Nephron progenitor cell (in vitro differentiated cells): ENCODE data around the gene IGFBP5.

Experiments used
- DNase-seq: peaks from one replicate; pipeline ENCODE4 v3.0.0; 2021
- H3K27ac Mint-ChIP-seq: 2 replicates; pipeline ENCODE4 v1.8.0; 2021; ENCODE audit warnings: mild to moderate bottlenecking, moderate library complexity, mixed read lengths
- H3K27me3 Mint-ChIP-seq: 2 replicates; pipeline ENCODE4 v1.8.0; 2021; ENCODE audit warnings: mild to moderate bottlenecking, low read depth, mixed read lengths; ENCODE audit not compliant: poor library complexity
- H3K36me3 Mint-ChIP-seq: 2 replicates; pipeline ENCODE4 v1.8.0; 2021; ENCODE audit warnings: low read depth, mixed read lengths
- H3K4me1 Mint-ChIP-seq: 2 replicates; pipeline ENCODE4 v1.8.0; 2021; ENCODE audit warnings: mixed read lengths
- H3K4me3 Mint-ChIP-seq: 2 replicates; pipeline ENCODE4 v1.8.0; 2021; ENCODE audit warnings: mild to moderate bottlenecking, moderate library complexity, mixed read lengths
- H3K9me3 Mint-ChIP-seq: 2 replicates; pipeline ENCODE4 v1.8.0; 2021; ENCODE audit warnings: mild to moderate bottlenecking, moderate library complexity, mixed read lengths
- CTCF ChIP-seq: fragments of 200-600 bp; sonication (generic); IDR thresholded peaks from 2 replicates; pipeline ENCODE4 v1.5.0; 2021; ENCODE audit warnings: antibody characterized with exemption

IGFBP5 gene

GRCh38 chr2:216650626-216651257, 44.6 kb downstream of the IGFBP5 start:
- no peak for TF ChIP-seq CTCF
- Mint-ChIP-seq H3K9me3 (peaks cover 4% of the 10 kb centered on the region), H3K36me3 (peaks cover 60% of the 10 kb centered on the region), H3K27ac (peak overlapping the region; percentile 88), H3K4me1 (peaks cover 61% of the 10 kb centered on the region), H3K27me3 (no peaks in the 10 kb centered on the region), H3K4me3 (peak overlapping the region; percentile 2)
- DNase-seq, result no peak

- H3K4me1 Mint-ChIP-seq, result peaks cover 66% of the 10 kb centered on the region
- H3K27ac Mint-ChIP-seq, result peak overlapping the region; percentile 91
- H3K27me3 Mint-ChIP-seq, result no peaks in the 10 kb centered on the region
- TF ChIP-seq CTCF, result no peak
- DNase-seq, result no peak
- peak overlapping the region; percentile 34 for H3K4me3 Mint-ChIP-seq
- H3K9me3 Mint-ChIP-seq, result peaks cover 4% of the 10 kb centered on the region
- peaks cover 66% of the 10 kb centered on the region for H3K36me3 Mint-ChIP-seq
These were observed 45.8 kb downstream of the IGFBP5 start for GRCh38 chr2:216649574-216649973.

- no peak for TF ChIP-seq CTCF
- DNase-seq, result no peak
- Mint-ChIP-seq H3K9me3 (peaks cover 4% of the 10 kb centered on the region), H3K36me3 (peaks cover 75% of the 10 kb centered on the region), H3K27ac (no peak overlapping the region), H3K27me3 (no peaks in the 10 kb centered on the region), H3K4me1 (peaks cover 80% of the 10 kb centered on the region), H3K4me3 (no peak overlapping the region)
These were observed 47.2 kb downstream of the IGFBP5 start for GRCh38 chr2:216648105-216648504.

- no peaks in the 10 kb centered on the region for H3K27me3 Mint-ChIP-seq
- peak overlapping the region; percentile 33 for H3K27ac Mint-ChIP-seq
- peaks cover 4% of the 10 kb centered on the region for H3K9me3 Mint-ChIP-seq
- TF ChIP-seq CTCF, result no peak
- H3K36me3 Mint-ChIP-seq, result peaks cover 78% of the 10 kb centered on the region
- no peak for DNase-seq
- peaks cover 73% of the 10 kb centered on the region for H3K4me1 Mint-ChIP-seq
- H3K4me3 Mint-ChIP-seq, result no peak overlapping the region
These were observed 49.2 kb downstream of the IGFBP5 start for GRCh38 chr2:216646116-216646515.

- H3K36me3 Mint-ChIP-seq, result peaks cover 81% of the 10 kb centered on the region
These were observed 49.8 kb downstream of the IGFBP5 start for GRCh38 chr2:216645636-216645950.

More at GRCh38 chr2:216645636-216645950, 49.8 kb downstream of the IGFBP5 start:
- H3K4me3 Mint-ChIP-seq, result no peak overlapping the region
- no peak for DNase-seq
- H3K4me1 Mint-ChIP-seq, result peaks cover 69% of the 10 kb centered on the region
- no peak overlapping the region for H3K27ac Mint-ChIP-seq
- no peak for TF ChIP-seq CTCF
- H3K27me3 Mint-ChIP-seq, result no peaks in the 10 kb centered on the region
- H3K9me3 Mint-ChIP-seq, result peaks cover 4% of the 10 kb centered on the region
